RWPE2 (cell line): ENCODE data around the gene MESP2.

Source experiments
- ATAC-seq: fragments of 200-7000 bp; cut with Tn5 transposase; 3 replicates; pipeline ENCODE4 v1.9.1; 2021; ENCODE audit warnings: low read depth
- DNase-seq: peaks from one replicate; pipeline ENCODE4 v3.0.0-alpha.2; 2020; ENCODE audit warnings: low spot score
- H3K27ac ChIP-seq: fragments of 450-650 bp; 2 replicates; pipeline ENCODE4 v1.5.1; 2017; ENCODE audit warnings: mild to moderate bottlenecking; ENCODE audit not compliant: poor library complexity, severe bottlenecking
- H3K27me3 ChIP-seq: fragments of 250-450 bp; sonication (Bioruptor Pico); 2 replicates; pipeline ENCODE4 v1.5.1; 2021; ENCODE audit warnings: mild to moderate bottlenecking, moderate library complexity; ENCODE audit not compliant: insufficient read depth, poor library complexity, severe bottlenecking
- H3K36me3 ChIP-seq: fragments of 250-450 bp; sonication (Bioruptor Pico); 2 replicates; pipeline ENCODE4 v1.5.1; 2020; ENCODE audit warnings: low read depth, mild to moderate bottlenecking, moderate library complexity
- H3K4me1 ChIP-seq: fragments of 250-450 bp; sonication (Bioruptor Pico); 2 replicates; pipeline ENCODE4 v1.5.1; 2021; ENCODE audit warnings: mild to moderate bottlenecking, moderate library complexity; ENCODE audit not compliant: insufficient read depth, poor library complexity, severe bottlenecking
- H3K4me3 ChIP-seq: fragments of 250-450 bp; sonication (Bioruptor Pico); 2 replicates; pipeline ENCODE4 v1.5.1; 2021; ENCODE audit warnings: mild to moderate bottlenecking, moderate library complexity; ENCODE audit not compliant: severe bottlenecking
- H3K9me3 ChIP-seq: fragments of 250-450 bp; sonication (Bioruptor Pico); 2 replicates; pipeline ENCODE4 v1.5.1; 2021; ENCODE audit warnings: mild to moderate bottlenecking, moderate library complexity; ENCODE audit not compliant: severe bottlenecking
- TF ChIP-seq, protein P1 (sequence below): fragments of 450-650 bp; IDR thresholded peaks from one replicate; pipeline ENCODE4 v1.5.1; 2017; ENCODE audit warnings: mild to moderate bottlenecking, moderate library complexity; ENCODE audit not compliant: poor library complexity, severe bottlenecking

Gene MESP2

DNA sequence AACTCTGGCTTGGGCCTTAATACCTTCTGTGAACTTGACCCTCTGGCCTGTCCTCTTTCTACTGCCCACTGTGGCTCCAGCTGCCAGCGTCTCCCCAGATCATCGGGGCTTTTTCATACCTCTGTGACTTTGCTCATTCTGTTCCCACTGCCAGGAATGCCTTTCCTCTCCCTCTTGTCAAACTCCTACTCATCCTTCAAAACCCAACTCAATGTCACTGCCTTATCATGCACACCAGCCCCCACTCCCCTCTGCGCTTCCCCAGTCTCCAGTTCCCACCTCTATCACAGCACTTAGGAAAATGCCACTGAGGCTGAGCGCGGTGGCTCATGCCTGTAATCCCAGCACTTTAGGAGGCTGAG is 33.6 kb downstream of the MESP2 start:
- ATAC-seq: no peak
- H3K27me3 ChIP-seq: no peaks in the 10 kb centered on the region
- H3K9me3 ChIP-seq: no peaks in the 10 kb centered on the region
- no peak overlapping the region for H3K27ac ChIP-seq
- TF ChIP-seq, protein P1, sequence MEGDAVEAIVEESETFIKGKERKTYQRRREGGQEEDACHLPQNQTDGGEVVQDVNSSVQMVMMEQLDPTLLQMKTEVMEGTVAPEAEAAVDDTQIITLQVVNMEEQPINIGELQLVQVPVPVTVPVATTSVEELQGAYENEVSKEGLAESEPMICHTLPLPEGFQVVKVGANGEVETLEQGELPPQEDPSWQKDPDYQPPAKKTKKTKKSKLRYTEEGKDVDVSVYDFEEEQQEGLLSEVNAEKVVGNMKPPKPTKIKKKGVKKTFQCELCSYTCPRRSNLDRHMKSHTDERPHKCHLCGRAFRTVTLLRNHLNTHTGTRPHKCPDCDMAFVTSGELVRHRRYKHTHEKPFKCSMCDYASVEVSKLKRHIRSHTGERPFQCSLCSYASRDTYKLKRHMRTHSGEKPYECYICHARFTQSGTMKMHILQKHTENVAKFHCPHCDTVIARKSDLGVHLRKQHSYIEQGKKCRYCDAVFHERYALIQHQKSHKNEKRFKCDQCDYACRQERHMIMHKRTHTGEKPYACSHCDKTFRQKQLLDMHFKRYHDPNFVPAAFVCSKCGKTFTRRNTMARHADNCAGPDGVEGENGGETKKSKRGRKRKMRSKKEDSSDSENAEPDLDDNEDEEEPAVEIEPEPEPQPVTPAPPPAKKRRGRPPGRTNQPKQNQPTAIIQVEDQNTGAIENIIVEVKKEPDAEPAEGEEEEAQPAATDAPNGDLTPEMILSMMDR: no peak
- peaks cover 12% of the 10 kb centered on the region for H3K4me1 ChIP-seq
- H3K36me3 ChIP-seq: no peaks in the 10 kb centered on the region
- H3K4me3 ChIP-seq: no peak overlapping the region
- DNase-seq: no peak

- TF ChIP-seq, protein P1: no peak
- ATAC-seq: no peak
- no peaks in the 10 kb centered on the region for H3K9me3 ChIP-seq
Measured at GRCh38 chr15:89810837-89811236, 34.7 kb downstream of the MESP2 start.

DNA sequence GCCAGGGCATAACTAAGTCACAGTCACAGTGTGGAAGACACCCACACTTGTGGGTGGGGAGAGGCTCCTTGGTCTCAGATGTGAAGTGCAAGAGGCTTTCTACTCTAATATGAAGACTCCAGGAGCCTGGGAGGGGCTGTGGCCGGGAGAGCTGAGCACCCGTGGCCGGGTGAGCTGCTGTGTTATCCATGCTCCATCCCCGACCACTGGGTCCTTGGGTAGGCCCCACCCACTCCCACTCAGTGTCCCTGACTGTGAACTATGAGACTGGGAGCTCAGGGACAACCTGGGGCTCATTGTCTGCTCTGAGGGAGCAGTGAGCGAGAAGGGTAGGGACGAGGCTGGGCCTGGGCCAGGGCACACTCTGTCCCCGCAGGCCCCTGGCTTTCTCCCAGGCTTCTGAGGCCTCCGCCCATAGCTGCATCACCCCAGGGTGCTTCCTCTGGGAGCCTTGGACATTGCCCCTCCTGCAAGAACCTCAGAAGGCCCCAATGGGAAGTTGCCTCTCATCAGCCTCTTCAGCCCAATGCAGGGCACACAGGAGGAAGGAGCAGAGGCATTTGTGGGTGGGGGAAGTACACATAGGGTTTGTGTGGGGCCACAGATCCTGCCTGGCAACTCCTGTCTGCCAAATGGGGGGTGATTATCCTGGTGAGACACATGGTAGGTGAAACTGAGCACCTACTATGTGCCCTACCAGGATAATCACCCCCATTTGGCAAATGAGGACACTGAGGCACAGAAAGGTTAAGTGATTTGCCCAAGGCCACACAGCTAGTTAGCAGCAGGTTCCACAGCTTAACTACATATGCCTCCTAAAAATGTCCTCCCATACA is 36.1 kb downstream of the MESP2 start:
- peak; percentile 47 for ATAC-seq
- Histone ChIP-seq H3K4me3 (no peak overlapping the region), H3K36me3 (no peaks in the 10 kb centered on the region), H3K9me3 (no peaks in the 10 kb centered on the region), H3K4me1 (peaks cover 12% of the 10 kb centered on the region), H3K27me3 (no peaks in the 10 kb centered on the region), H3K27ac (peak overlapping the region; percentile 53)
- no peak for DNase-seq
- TF ChIP-seq, protein P1: no peak

More at GRCh38 chr15:89810837-89811236, 34.7 kb downstream of the MESP2 start:
- H3K36me3 ChIP-seq: no peaks in the 10 kb centered on the region
- no peak overlapping the region for H3K4me3 ChIP-seq
- DNase-seq: no peak
- peaks cover 12% of the 10 kb centered on the region for H3K4me1 ChIP-seq
- H3K27me3 ChIP-seq: no peaks in the 10 kb centered on the region
- H3K27ac ChIP-seq: peak overlapping the region; percentile 53

GRCh38 chr15:89812847-89813320 is 36.8 kb downstream of the MESP2 start:
- H3K27ac ChIP-seq: peak overlapping the region; percentile 53
- H3K4me1 ChIP-seq: peaks cover 12% of the 10 kb centered on the region
- 0 out of 3 replicates have a peak, but pooled peaks have one; percentile 3 for ATAC-seq
- TF ChIP-seq, protein P1: no peak
- H3K27me3 ChIP-seq: no peaks in the 10 kb centered on the region
- no peak for DNase-seq
- no peaks in the 10 kb centered on the region for H3K9me3 ChIP-seq
- no peaks in the 10 kb centered on the region for H3K36me3 ChIP-seq
- H3K4me3 ChIP-seq: no peak overlapping the region
